HepG2 (cell line): ENCODE results near the gene HOXA6. TPM values are rescaled to one million over a fixed set of nuclear protein-coding genes. Genes with fewer than 3 reads are reported as not detected.

Experiments
- CHD4 ChIP-seq: fragments of 200-600 bp; sonication (generic); IDR thresholded peaks from 2 replicates; pipeline ENCODE4 v1.7.0; 2017; ENCODE audit warnings: mild to moderate bottlenecking, low read length, borderline replicate concordance
- E2F2 ChIP-seq: sonication (generic); formaldehyde crosslinking; IDR thresholded peaks from 2 replicates; pipeline ENCODE4 v1.4.0; 2020; ENCODE audit warnings: missing genetic modification reagents, borderline replicate concordance
- HES4 ChIP-seq: sonication (generic); formaldehyde crosslinking; IDR thresholded peaks from 2 replicates; pipeline ENCODE4 v1.9.0; 2021; ENCODE audit warnings: mild to moderate bottlenecking, missing genetic modification reagents, borderline replicate concordance
- HMGXB4 ChIP-seq, 2 experiments: sonication (generic) in 1 of 2; formaldehyde crosslinking in 1 of 2; IDR thresholded peaks; 2 replicates each; pipeline versions ENCODE4 v1.4.0 to v1.6.1; 2018 to 2020; ENCODE audit warnings: missing genetic modification reagents in 2 of 2, borderline replicate concordance in 1 of 2, low read depth in 1 of 2, mild to moderate bottlenecking in 1 of 2, missing biosample characterization in 1 of 2
- KLF16 ChIP-seq, 2 experiments: sonication (generic) in 1 of 2; formaldehyde crosslinking in 1 of 2; IDR thresholded peaks; 2 replicates each; pipeline versions ENCODE4 v1.6.1 to v1.8.0; 2016 to 2023; ENCODE audit warnings: missing genetic modification reagents in 2 of 2, missing compliant biosample characterization in 1 of 2
- MTA1 ChIP-seq: sonication (generic); formaldehyde crosslinking; IDR thresholded peaks from 2 replicates; pipeline ENCODE4 v1.4.0; 2020; ENCODE audit warnings: missing genetic modification reagents, mild to moderate bottlenecking, borderline replicate concordance
- PATZ1 ChIP-seq: sonication (generic); formaldehyde crosslinking; IDR thresholded peaks from 2 replicates; pipeline ENCODE4 v1.4.0; 2020; ENCODE audit warnings: missing genetic modification reagents
- SATB2 ChIP-seq: sonication (generic); formaldehyde crosslinking; IDR thresholded peaks from 2 replicates; pipeline ENCODE4 v1.5.0; 2020; ENCODE audit warnings: missing genetic modification reagents
- YEATS4 ChIP-seq: sonication (generic); formaldehyde crosslinking; IDR thresholded peaks from 2 replicates; pipeline ENCODE4 v1.4.0; 2020; ENCODE audit warnings: missing genetic modification reagents, borderline replicate concordance
- ZBTB8A ChIP-seq: sonication (generic); formaldehyde crosslinking; IDR thresholded peaks from 2 replicates; pipeline ENCODE4 v1.4.0; 2020; ENCODE audit warnings: mild to moderate bottlenecking, low read depth, missing genetic modification reagents, borderline replicate concordance
- ZNF260 ChIP-seq: sonication (generic); formaldehyde crosslinking; IDR thresholded peaks from 2 replicates; pipeline ENCODE4 v1.4.0; 2020; ENCODE audit warnings: missing genetic modification reagents, low read depth, mild to moderate bottlenecking, borderline replicate concordance
- ZNF318 ChIP-seq: sonication (generic); formaldehyde crosslinking; IDR thresholded peaks from 2 replicates; pipeline ENCODE4 v1.4.0; 2020; ENCODE audit warnings: mild to moderate bottlenecking, missing genetic modification reagents
- ZNF451 ChIP-seq: sonication (generic); formaldehyde crosslinking; IDR thresholded peaks from 2 replicates; pipeline ENCODE4 v1.5.0; 2020; ENCODE audit warnings: mild to moderate bottlenecking, missing genetic modification reagents
- ZSCAN21 ChIP-seq: sonication (generic); formaldehyde crosslinking; IDR thresholded peaks from 2 replicates; pipeline ENCODE4 v1.8.0; 2022; ENCODE audit warnings: mild to moderate bottlenecking, missing genetic modification reagents, moderate library complexity, borderline replicate concordance
- polyA plus RNA-seq, 8 experiments: library from polyadenylated mRNA; depleted of rRNA in 3 of 8; stranded (reverse) in 7 of 8; unstranded in 1 of 8; fragments of >200 nt; fragmentation: Illumina TruSeq in 4 of 8; extraction: Trizol in 4 of 8; gene quantifications; 2 replicates each; pipeline versions ENCODE4 v1.2.1 to v1.2.3, GENCODE V29; 2011 to 2016; ENCODE audit warnings: low read depth in 4 of 8, missing spikeins in 1 of 8, mixed read lengths in 1 of 8; ENCODE audit not compliant: insufficient read depth in 1 of 8
- total RNA-seq, 5 experiments: library from RNA; depleted of rRNA; stranded (reverse); fragments of >200 nt; fragmentation: Illumina TruSeq; extraction: Trizol; gene quantifications; 2 replicates each; pipeline ENCODE4 v1.2.3, GENCODE V29; 2016; ENCODE audit warnings: low read depth in 1 of 5

Gene HOXA6
- total and polyA plus RNA-seq, 2 of the 13 experiments (the other 11 are each of a cell fraction or from before 2014, with no cell fraction given), result 1.3 to 1.5 TPM

GRCh38 chr7:27129729-27130539 is 17.6 kb downstream of the HOXA6 start (continued):
- TF ChIP-seq ZNF318 (CRISPR knock-in tag) (no peak), HMGXB4 (CRISPR knock-in tag; IDR thresholded peaks at IDR 0.05; ENCODE audit: borderline replicate concordance in 1 of 2, low read depth in 1 of 2) (peak in 1 of 2 experiments; percentile 73; a peak in 1 of 4 replicates), MTA1 (CRISPR knock-in tag) (no peak), PATZ1 (CRISPR knock-in tag) (peak; percentile 85), HES4 (no peak), ZNF451 (CRISPR knock-in tag) (no peak), ZBTB8A (CRISPR knock-in tag) (no peak), ZNF260 (no peak), KLF16 (CRISPR knock-in tag; IDR thresholded peaks at IDR 0.05) (no peak), E2F2 (CRISPR knock-in tag) (no peak), SATB2 (no peak), ZSCAN21 (CRISPR knock-in tag) (peak; percentile 38; the same call in 1 of the 2 replicates), YEATS4 (CRISPR knock-in tag) (peak; percentile 50; the same call in 1 of the 2 replicates), CHD4 (no peak)
